Measurements from ENCODE around the gene CTTNBP2.
"Not testable (repeated sequence)": the region's sequence is repeated elsewhere in the genome, so short reads cannot be mapped to it uniquely, and the experiment has no call there.

Gene CTTNBP2

DNA sequence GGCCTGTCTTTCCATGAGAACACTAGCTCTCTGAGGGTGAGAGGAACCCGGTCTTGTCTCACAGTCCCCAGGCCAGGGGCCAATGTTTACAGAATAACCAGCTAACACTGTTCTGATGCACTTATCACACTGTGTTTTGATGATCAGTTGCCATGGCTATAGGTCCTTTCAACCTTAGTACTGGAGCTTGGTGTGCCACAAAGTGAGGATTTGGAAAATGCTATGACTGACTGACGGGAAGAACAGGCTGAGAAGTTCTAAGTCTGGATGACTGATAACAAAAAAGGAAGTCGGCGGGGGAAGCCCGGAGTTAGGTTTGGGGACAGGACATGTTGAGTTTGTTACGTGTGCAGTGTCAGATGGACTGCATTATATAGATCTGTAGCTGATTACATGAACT lies 141.8 kb downstream of the CTTNBP2 start:
- no peak for DNase-seq (ENCODE audit: low spot score)

GRCh38 chr7:117730390-117730789 lies 142.9 kb downstream of the CTTNBP2 start:
- no peak for DNase-seq (ENCODE audit: low spot score)

- no peak for DNase-seq (ENCODE audit: low spot score)
These were observed 144.2 kb downstream of the CTTNBP2 start for GRCh38 chr7:117728890-117729624.

- DNase-seq (ENCODE audit: low spot score): no peak
These were observed 148.3 kb downstream of the CTTNBP2 start for GRCh38 chr7:117724898-117725297.

DNA sequence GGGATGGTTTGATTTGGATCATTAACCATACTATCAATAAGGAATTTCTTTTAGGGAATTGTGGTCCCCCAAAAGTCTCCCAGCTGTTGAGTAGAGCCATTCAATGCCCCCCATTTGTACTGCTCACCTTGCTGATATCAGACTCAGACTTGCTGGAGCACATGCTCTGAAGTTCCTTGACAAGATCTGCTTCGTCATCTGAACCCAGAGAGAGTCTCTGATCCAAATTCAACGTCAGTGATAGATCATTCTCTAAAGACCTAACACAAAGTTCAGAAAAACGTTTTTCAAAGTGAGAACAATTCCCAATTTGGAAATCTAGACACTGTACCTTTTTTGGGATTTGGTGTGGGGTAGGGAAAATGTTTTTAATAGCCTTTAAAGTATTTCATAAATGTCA lies 153.9 kb downstream of the CTTNBP2 start:
- no peak for DNase-seq (ENCODE audit: low spot score)

GRCh38 chr7:117718116-117718835 lies 155.0 kb downstream of the CTTNBP2 start:
- no peak for DNase-seq (ENCODE audit: low spot score)

GRCh38 chr7:117717357-117717756 lies 155.9 kb downstream of the CTTNBP2 start:
- no peak for DNase-seq (ENCODE audit: low spot score)

GRCh38 chr7:117716707-117717299 lies 156.4 kb downstream of the CTTNBP2 start:
- DNase-seq (ENCODE audit: low spot score): no peak

DNA sequence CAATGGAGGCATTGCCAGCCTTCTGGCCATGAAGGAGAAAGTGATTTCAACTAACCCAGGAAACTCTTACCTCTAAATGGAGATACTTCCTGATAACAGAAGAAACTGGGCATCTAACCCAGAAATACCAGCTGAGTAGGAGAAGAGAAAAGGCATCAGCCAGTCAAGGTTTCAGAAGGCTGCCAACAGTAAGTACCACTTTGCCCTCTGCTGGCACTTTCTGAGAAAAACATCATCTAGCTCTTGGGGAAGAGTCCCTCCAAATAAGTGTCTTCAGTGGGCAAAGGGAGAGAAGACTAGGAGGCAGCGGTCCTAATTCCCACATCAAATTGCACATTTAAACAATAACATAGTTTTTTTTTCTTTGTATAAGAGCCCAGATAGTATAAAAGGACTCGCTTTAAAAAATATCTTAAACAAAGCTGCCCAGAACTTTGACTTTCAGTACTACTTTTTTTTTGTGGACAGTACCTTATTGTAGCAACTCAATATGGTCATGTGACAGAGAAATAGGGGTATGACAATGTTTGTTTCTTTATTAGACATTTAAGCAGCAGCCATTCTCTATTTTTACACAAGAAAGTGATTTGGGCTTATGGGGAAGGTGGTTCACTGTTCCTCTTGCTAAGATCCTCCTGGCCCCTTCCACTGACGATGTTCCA lies 157.3 kb downstream of the CTTNBP2 start:
- DNase-seq (ENCODE audit: low spot score): peak; percentile 43

DNA sequence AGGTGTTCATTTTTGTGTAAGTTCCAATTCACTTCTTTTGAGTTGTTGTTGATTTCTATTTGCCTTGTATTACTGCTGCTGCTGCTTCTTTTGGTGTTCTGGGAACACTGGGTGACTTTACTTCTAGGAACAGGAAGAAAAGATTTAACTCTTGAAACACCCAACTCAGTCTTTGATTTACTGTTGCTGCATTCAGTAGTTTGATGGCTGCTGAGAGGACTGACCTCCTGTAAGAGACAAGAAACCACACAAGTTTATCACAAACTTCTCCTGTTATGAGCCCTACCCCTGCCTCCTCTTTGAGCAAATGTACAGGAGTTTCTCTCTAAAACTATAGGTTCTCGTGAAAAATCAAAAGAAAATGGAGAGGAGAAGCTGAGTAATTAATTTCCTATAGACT lies 161.7 kb downstream of the CTTNBP2 start:
- no peak for DNase-seq (ENCODE audit: low spot score)

GRCh38 chr7:117708173-117708572 lies 165.1 kb downstream of the CTTNBP2 start:
- DNase-seq (ENCODE audit: low spot score): not testable (repeated sequence)

DNA sequence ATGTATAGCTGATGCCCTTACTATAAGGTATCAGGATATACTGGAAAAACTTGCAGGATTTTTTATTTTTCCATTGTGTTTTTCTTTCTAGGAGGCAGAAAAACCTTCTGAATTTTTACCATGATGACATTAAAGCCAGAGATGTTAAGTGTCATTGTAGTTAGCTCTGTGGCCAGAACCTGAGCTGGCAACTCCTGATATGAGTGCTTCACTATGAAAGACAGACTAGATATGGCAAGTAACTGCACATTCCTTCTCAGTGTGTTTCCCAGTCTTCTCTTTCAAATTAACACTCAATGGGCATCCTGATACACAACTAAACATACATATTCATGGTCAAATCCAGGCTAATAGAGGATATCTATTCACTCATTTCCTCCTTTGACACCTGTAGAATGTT lies 166.2 kb downstream of the CTTNBP2 start:
- DNase-seq (ENCODE audit: low spot score): no peak

DNA sequence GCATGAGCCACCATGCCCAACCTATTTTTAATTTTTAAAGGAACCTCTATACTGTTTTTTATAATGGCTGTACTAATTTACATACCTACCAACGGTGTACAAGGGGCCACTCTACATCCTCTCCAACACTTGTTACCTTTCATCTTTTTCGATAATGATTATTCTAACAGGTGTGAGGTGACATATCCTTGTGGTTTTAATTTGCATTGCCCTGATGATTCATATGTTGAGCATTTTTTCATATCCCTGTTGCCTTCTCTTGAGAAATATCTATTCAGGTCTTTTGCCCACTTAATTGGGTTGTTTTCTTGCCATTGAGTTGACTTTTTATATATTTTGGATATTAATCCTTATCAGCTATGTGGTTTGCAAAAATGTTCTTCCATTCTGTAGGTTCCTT lies 167.0 kb downstream of the CTTNBP2 start:
- DNase-seq (ENCODE audit: low spot score): no peak

DNA sequence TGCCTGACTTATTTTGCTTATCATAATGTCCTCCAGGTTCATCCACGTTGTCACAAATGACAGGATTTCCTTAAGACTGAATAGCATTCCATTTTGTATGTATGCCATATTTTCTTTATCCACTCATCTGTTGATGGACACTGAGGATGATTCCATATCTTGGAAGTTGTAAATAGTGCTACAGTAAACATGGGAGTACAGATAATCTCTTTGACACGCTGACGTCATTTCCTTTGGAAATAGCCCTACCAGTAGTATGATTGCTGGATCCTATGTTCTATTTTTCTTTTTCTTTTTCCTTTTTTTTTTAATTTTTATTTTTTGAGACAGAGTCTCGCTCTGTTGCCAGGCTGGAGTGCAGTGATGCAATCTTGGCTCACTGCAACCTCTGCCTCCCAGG lies 167.6 kb downstream of the CTTNBP2 start:
- no peak for DNase-seq (ENCODE audit: low spot score)

GRCh38 chr7:117704063-117704462 lies 169.2 kb downstream of the CTTNBP2 start:
- DNase-seq (ENCODE audit: low spot score): no peak

DNA sequence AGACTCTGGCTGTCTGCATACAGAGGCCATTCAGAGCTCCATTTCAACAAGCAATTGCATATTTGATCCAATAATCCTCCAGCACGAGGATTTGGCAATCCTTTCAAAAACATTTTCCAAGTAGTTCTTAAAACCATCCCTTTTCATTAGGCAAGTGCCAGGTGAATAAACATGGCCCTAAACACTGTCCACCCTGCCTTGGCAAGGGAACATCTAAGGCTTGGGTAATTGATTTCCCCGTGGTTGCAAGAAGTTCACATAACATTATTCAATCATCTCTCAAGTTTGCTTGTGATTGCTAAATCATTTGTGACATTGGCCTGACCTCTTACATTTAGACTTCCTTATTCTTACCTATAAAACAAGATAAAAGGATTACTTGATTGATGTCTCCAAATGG lies 175.2 kb downstream of the CTTNBP2 start:
- no peak for DNase-seq (ENCODE audit: low spot score)

GRCh38 chr7:117692338-117692737 lies 180.9 kb downstream of the CTTNBP2 start:
- DNase-seq (ENCODE audit: low spot score): no peak

DNA sequence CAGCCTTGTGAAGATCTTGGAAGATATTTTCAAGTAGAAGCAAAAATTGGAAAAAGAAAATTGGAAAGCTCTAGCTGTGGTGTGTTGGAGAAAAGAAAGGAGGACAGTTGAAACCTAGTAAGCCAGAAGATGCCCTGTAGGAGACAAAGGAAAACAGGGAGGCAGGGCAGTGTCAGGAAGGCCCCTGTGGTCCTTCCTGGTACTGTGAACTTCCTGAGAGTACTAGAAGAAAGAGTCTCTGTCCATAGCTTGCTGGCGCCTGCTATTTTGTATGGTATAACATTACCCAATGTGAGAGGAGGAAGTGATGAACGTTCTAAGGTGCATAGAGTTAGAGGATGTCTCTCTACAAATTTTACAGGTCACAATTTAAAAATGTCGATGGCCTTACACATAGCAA lies 183.1 kb downstream of the CTTNBP2 start:
- DNase-seq (ENCODE audit: low spot score): no peak

DNA sequence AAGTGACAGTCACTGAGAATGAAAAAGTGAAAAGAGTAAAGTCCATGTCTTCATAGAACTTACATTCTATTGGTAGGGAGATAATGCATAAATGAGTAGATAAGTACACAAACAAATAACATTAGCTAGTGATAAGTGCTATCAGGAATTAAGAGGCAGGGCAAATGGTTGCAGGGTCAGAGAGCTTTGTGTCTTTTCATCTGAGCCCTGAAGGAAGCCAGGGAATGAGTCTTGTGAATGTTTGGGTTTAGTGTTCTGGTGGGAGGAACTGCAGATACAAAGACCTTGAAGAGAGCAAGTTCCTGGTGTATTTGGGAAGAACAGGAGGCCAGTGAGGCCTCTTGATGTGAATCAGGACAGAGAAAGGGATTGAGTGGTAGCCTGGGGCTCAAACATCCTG lies 183.8 kb downstream of the CTTNBP2 start:
- DNase-seq (ENCODE audit: low spot score): no peak

GRCh38 chr7:117688126-117688525 lies 185.1 kb downstream of the CTTNBP2 start:
- DNase-seq (ENCODE audit: low spot score): no peak

GRCh38 chr7:117686311-117686935 lies 186.8 kb downstream of the CTTNBP2 start:
- no peak for DNase-seq (ENCODE audit: low spot score)

DNA sequence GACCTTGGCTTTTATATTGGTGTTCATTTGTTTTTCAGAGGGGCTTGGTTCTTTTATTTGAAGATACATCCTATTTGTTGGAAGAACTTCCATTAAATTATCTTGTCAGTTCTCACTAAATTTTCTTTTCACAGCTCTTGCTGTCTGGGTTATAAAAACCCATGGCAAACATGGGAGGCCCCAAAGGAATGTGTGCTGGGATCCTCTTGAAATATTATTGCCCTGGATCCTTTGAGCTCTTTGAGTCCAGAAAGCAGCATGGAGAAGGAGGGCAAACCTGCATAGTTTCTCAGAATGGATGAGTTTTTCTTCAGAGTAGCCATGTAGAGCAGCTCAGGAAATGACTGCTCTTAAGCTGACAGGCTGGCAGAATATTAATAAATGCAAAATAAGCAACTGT lies 187.4 kb downstream of the CTTNBP2 start:
- DNase-seq (ENCODE audit: low spot score): no peak

Data from HuH-7.5 (cell line).